HG03064 (cell line): Measurements from ENCODE around the gene USB1.
"Not testable (repeated sequence)": the region's sequence is repeated elsewhere in the genome, so short reads cannot be mapped to it uniquely, and the experiment has no call there.

ENCODE experiments used
- ATAC-seq: cut with Tn5 transposase; IDR thresholded peaks from one replicate; pipeline ENCODE4 v1.9.1; 2021; ENCODE audit warnings: low read depth; ENCODE audit not compliant: unreplicated experiment

USB1 gene

DNA sequence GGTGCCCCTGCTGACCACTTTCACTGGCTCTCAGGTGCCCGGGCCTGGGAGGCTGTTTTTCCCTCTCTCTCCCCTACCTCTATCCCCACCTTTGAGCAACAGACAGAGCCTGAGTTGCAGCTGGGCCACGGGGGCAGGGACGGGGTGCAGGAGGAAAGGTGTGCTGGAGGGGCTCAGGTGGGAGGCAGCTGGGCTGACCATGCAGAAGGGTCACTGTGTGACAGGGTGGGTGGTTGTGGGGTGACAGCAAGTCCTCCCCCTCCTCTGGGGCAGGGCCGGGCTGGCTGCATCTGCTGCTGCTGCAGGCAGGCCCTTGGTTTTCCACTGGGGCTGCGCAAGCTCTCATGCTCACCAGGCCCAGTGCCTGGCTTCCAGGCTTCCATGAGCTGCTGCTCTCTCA lies 7.3 kb upstream of the USB1 start:
- ATAC-seq = no peak

DNA sequence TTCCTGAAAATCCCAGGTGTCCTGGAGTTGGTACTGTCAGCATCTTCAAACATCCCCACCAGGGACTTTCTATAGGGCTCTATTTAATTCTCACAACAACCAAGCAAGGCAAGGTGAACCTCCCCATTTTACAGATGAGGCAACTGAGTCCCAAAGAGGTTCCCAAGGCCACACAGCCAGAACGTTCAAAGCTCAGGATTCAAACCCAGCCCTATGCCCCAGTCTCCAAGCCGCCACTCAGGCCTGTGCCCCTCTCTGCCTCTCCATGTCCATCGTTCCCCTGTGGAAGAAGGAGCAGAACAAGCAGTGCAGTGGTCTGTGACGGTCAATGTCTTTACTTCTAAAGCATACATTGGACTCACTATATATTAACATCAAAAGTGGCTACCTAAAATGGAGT lies 6.8 kb upstream of the USB1 start:
- ATAC-seq = no peak

DNA sequence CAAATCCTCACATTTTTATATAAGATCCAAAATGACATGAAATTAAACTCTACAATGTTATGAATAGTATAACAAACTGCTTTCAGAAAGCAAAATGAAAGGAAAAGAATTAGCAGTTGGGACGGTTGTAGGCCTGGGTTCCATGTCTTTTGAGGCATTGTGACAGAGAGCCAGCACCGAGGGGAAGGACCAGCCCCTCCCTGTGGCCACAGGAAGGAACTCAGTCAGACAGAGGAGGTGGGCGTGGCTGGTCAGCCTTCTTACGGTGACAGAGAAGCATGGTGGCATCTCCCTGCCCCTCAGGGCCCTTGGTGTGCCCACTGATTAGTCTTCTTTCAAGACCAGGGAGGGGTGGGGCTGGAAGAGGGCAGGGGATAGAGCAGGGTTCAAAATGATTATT lies 6.4 kb upstream of the USB1 start:
- ATAC-seq = no peak

DNA sequence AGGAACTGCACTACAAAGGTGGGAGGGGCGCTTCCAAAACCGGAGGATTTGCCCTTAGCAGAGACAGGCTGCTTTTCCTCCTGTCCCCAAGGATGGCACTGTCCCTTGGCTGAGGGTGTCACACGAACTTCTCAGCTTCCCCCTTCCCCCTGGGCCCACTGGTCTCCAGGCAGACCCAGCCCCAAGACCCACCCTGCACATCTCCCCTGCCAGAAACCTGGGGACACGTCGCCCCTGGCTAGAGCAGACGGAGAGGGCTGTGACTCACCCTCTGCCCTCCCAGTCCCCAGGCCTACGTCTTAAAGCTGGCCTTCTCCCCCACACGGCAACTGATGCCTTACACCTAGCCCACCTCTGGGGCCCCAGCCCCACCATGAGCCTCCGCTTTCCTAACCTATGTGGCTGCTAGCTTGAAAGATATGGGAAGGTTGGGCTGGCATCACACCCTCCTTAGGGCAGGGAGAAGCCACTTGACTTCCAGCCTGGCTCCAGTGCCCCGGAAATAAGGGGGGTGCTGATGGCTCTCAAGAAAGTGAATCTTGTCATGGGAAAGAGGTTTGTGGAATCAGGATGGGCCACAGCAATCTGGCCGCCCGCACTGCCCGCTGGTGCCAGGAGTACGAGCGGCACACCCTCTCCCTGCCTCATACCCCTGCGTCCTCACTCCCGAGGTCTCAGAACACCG lies 5.3 kb upstream of the USB1 start:
- ATAC-seq = no peak

DNA sequence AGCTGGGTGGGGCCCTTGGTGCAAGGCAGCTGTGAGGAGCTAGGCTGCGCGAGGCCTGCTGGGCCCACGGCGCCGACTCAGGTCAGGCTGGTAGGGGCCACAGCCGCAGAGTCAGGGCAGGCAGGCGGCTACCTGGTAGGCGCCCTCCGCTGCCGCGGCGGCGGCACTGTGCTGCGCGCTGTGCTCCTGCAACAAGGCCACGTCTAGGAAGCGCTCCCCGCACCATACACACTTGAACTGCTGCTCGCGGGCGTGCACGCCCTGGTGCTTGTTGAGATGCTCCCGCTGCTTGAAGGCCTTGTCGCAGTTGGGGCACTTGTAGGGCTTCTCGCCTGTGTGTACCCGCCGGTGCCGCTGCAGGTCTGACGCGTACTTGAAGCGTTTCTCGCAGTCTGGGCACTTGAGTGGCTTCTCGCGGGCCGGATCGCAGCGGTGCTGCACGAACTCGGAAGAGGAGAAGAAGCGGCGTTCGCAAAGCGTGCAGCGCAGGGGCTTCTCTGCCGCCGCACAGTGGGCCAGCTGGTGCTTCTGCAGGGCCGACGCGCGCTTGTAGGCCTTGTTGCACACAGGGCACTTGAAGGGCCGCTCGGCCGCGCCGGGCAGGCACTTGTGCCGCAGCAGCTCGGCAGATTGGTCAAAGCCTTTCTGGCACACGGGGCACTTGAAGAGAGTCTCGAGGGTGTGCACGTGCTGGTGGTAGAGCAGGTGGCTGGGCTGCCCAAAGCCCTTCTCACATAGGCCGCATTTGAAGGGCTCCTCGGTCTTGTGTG lies 4.6 kb upstream of the USB1 start:
- no peak for ATAC-seq

DNA sequence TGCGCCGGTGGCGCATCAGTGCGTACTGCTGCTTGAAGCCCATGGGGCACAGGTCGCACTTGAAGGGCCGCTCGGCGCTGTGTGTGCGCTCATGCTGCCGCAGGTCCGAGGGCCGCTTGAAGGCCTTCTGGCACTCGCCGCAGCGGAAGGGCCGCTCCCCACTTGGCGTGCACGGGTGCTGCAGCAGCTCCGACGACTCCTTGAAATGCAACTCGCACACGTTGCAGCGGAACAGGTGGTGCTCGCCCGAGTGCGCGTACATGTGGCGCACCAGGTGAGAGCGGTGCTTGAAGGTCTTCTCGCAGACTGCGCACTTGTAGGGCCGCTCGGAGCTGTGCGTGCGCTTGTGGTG lies 4.1 kb upstream of the USB1 start:
- ATAC-seq = no peak

DNA sequence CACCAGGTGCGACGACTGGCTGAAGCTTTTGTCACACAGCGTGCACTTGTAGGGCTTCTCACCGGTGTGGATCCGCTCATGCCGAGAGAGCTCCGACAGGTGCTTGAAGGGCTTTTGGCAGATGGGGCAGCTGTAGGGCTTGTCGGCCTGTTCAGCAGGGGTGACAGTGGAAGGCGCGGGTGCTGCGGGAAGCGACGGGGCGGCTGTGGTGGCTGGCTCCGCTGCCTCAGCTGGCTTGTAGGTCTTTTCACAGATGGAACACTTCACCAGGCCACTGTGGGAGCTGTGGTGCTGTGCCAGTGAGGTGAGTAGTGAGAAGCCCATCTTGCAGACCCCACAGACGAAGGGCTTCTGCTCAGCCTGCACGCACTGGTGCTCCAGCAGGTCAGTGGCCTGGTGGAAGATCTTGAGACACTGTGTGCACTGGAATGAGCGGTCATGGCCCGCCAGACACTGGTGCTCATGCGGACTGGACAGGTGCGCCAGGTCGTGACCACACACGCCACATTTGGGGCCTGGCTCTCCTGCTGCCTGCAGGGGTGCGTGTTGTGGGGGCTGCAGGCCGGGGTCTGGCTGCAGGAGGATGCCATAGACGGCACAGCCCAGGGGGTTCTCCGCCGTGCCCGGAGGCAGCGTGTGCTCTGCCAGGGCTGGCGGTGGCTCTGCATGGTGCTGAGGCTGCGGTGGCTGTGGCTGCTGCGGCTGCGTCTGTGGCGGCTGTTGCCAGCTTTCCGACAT lies 3.5 kb upstream of the USB1 start:
- no peak for ATAC-seq

DNA sequence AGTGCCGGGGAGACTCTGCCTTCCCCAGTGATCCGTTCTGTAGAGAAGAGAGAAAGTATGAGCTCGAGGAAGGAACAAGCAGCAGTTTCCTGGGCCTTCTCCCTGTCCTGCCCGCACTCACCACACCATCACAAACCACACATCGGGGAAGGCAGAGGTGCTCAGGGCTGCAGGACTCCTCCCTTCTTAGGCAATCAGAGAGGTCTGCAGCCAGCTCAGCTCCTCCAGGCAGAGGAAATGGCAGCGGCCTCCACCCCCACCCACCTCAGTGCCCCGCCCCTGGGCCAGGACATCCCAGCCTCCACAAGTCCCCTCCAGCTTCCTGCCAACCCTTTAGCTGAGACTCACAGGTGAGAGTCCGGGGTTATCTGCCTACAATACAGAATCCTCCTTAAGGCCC lies 2.7 kb upstream of the USB1 start:
- ATAC-seq = no peak

DNA sequence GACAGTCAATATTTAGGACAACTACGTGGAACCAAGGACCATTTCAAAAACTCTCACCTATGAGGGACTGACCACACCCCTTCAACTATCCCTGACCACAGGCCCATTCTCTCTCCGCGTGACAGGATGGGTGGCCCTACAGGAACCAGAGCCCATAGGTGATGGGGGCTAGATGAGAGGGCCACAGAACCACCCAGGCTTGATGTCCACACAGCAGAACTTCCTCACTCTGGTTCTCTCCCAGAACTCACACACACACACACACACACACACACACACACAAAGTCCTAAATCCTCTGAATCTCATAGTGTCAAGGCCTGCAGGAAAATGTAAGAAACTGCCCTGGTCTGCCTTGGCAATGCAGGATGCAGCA lies 2.2 kb upstream of the USB1 start:
- ATAC-seq = no peak

DNA sequence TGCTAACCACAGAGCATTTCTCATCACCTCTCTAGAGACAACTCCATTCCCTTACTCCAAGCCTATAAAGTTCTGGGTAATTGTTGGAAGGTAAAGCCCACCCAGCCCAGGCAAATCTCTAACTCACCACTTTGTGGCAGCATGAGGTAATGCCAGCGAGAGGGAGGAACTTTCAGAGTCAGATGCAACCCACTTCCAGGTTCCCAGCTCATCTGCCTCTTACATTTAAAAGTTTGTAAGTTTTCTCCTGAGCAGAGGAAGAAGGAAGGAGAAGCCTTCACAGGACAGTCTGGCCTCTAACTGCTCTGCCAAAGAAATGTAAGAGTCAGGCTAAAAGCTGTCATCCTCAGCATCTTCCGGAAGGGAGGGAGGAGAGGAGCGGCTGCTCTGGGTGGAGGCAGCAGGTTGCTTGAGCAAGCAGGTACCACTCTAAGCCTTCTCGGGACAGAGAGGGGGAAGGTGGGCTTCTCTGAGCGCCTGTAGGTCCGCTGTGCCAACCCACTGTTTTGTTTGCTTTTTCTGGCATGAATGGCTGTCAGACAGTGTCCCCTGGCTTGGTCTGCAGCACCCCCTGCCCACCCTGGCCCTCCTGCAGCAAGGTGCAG lies 1.7 kb upstream of the USB1 start:
- ATAC-seq = no peak

DNA sequence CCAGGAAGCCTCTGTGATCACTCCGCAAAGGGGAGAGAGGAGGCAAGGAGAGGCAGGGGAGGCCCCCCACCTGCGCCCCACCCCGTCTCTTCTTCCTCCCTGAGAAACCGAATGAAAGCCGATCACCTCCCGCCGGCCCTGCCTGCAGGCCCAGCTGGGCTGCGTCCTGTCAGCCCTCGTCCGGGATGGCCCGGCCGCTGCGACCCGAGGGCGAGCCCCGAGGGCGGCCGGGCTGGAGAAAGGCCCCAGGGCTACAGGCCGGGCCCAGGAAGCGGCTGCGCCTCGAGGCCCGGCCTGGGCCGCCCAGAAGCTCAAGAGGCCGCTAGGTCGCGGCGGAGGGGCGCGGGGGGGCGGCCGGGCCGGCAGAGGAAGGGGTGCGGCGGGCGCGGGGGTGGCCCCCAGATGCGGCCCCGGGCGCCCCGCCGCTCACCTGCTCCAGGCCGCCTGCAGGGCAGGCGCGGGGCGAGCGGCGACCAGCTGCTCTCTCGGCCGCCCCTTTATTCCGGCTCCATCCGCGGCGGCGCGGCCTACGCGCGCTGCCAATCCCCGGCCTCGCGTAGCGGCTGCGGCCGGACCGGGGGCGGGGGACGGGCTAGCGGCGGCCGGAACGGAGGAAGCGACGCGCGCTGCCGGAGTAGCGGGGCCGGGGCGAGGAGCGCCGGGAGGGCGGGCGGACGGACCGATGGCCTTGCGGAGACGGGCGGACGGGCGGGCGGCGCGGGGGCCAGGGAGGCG lies 1.1 kb upstream of the USB1 start, which contains the start of gene ZNF319:
Gene ZNF319 (minus strand): TSS at position 702 of the 735 bp plus-strand sequence. CDS start 2,407 bp downstream, outside the sequence.
- peak; percentile 21 for ATAC-seq

DNA sequence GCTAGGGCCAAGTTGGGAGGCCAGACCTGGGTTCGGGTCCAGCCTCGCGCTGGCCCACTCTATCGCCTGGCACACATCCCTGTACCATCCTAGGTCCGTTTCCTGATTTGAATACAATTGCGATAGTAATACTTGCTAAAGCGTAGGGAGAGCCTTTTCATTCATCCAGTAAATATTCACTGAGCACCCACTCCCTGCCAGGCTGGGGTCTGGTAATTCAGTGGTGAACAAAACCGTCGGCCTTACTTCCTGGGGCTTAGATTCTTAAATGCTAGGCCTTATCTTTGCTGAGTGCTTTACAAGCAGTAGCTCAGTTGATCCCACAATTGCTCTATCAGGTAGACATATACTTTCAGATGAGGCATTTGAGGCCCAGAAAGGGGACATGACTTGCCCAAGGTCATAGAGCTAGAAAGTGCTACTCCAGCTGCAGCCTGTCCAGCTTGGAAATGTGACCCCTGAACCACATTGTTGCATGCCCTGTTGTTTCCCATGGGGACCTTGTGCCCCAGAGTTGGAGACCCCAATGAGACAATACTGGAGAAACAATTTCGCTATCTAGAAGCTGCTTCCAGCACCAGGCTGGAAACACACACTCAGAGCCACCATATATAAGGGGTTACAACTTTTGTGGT lies 691 bp downstream of the USB1 start:
- no peak for ATAC-seq

DNA sequence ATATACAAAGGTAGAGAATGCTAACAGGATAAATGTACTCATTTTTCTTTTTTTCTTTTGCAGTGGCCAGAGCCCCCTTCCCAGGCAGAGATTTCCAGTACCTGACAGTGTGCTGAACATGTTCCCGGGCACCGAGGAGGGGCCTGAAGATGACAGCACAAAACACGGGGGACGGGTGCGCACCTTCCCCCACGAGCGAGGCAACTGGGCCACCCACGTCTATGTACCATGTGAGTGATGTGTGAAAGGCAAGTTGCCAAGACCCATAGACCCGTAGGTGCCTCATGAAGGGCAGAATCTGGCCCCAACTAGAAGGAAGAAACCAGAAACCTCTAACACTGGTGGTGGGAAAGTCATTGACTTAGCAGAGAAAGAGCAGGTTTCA lies 1.2 kb downstream of the USB1 start:
- no peak for ATAC-seq

DNA sequence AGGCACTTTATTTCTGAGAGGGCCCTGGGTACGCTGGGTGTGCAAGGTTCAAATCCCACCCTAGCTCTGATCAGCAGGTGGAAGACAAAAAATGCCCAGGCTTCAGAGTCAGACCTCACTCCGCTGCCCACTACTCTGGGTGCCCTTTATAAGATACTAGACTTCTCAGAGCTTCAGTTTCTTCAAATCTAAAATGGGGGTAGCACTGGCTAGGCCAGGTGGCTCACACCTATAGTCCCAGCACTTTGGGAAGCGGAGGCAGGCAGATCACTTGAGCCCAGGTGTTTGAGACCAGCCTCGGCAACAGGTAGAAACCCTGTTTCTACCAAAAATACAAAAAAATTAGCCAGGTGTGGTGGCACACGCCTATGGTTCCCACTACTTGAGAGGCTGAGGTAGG lies 1.7 kb downstream of the USB1 start:
- no peak for ATAC-seq

DNA sequence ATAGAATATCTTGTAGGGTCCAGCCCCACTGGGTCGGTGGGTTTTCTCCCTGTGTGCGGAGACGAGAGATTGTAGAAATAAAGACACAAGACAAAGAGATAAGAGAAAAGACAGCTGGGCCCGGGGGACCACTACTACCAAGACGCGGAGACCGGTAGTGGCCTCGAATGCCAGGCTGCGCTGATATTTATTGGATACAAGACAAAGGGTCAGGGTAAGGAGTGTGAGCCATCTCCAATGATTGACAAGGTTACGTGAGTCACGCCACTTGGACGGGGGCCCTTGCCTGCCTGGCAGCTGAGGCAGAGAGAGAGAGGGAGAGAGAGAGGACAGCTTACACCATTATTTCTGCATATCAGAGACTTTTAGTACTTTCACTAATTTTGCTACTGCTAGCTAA lies 3.5 kb downstream of the USB1 start:
- ATAC-seq = not testable (repeated sequence)

DNA sequence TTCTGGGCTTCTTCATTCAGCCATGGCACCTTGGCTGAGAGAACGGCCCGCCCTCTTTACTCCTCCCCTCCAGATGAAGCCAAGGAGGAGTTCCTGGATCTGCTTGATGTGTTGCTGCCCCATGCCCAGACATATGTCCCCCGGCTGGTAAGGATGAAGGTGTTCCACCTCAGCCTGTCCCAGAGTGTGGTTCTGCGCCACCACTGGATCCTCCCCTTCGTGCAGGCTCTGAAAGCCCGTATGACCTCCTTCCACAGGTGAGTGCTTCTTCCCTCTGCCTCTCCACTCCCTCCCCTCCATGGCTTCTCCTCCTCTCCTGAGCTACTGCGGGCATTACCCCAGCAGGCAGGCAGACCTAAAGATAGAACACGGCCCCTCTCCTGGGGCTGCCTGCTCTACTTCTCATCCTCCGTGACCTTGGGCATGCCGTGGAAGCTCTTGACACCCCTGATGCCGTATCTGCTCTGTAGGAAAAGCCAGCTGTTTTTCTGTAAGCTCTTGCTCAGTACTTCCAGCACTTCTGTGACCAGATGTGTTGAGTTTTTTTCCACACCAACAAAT lies 8.7 kb downstream of the USB1 start:
- ATAC-seq = no peak

DNA sequence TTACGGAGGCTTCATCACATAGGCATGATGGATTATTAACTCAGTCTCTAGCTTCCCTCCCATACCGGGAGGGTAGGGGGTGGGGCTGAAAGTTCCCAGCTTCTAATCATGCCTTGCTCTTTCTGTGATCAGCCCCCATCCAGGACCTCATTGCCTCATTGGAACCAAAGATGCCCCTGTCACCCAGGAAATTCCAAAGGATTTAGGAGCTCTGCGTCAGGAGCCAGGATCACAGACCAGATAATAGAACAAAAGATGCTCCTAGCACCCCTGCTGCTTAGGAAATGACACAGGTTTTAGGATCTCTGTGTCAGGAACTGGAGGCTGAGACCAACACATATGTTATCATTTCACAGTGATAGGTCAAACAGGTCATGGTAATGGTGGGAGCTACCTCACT lies 9.7 kb downstream of the USB1 start:
- no peak for ATAC-seq

DNA sequence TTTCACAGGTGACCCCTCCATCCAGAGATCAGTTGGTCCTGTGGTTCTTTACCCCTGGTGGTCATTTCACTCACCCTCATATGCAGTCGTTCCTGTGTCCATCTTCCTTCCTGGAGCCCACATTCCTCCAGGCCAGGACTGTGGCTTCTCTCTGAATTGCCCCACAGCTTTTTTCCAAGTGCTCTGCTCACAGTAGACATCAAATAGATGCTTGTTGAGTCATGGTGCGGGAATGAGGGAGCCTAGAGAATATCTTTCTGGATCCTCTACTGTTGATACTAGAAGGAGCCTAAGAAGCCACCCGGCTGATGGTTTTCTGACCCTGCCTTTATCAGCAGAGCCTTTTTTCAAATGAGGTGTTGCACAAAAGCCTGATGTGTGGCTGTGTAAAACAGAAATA lies 10.4 kb downstream of the USB1 start:
- no peak for ATAC-seq

DNA sequence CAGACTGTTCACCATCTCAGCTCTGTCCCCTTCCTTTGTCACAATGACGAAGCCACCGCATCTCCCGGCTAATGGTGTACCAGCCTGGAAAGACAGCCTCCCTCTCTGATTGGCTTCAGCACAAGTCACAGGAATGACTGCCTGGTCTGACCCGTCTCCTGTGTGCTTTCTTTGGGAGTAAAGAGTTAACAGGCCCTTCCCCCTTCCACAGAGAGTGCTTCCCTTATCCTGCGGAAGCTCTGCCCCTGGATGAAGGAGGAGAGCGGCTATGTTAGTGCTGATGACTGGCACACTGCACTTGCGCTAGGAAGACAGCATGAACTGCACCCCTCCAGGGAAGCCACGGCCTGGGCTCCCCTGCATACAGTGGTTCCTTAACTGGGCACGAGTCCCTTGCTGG lies 11.3 kb downstream of the USB1 start:
- no peak for ATAC-seq
